HepG2 (cell line): ENCODE results near the gene YY1AP1.

Experiments used
- MYNN ChIP-seq: sonication (generic); formaldehyde crosslinking; IDR thresholded peaks from 2 replicates; pipeline ENCODE4 v1.4.0; 2020; ENCODE audit warnings: mild to moderate bottlenecking, low read depth, missing genetic modification reagents
- TFE3 ChIP-seq: IDR thresholded peaks from 2 replicates; pipeline ENCODE4 v1.6.1; 2016
- TF ChIP-seq, protein P1 (sequence below): IDR thresholded peaks from 2 replicates; pipeline ENCODE4 v1.6.1; 2018; ENCODE audit warnings: missing genetic modification reagents
- TF ChIP-seq, protein P2 (sequence below): sonication (generic); formaldehyde crosslinking; IDR thresholded peaks from 2 replicates; pipeline ENCODE4 v1.5.0; 2020; ENCODE audit warnings: mild to moderate bottlenecking, missing genetic modification reagents, moderate library complexity

GRCh38 chr1:155640367-155640766 lies 48.2 kb downstream of the YY1AP1 start:
- TF ChIP-seq TFE3 (CRISPR knock-in tag) (no peak), MYNN (CRISPR knock-in tag) (no peak)
- TF ChIP-seq, protein P1, sequence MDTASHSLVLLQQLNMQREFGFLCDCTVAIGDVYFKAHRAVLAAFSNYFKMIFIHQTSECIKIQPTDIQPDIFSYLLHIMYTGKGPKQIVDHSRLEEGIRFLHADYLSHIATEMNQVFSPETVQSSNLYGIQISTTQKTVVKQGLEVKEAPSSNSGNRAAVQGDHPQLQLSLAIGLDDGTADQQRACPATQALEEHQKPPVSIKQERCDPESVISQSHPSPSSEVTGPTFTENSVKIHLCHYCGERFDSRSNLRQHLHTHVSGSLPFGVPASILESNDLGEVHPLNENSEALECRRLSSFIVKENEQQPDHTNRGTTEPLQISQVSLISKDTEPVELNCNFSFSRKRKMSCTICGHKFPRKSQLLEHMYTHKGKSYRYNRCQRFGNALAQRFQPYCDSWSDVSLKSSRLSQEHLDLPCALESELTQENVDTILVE, result no peak
- TF ChIP-seq, protein P2, sequence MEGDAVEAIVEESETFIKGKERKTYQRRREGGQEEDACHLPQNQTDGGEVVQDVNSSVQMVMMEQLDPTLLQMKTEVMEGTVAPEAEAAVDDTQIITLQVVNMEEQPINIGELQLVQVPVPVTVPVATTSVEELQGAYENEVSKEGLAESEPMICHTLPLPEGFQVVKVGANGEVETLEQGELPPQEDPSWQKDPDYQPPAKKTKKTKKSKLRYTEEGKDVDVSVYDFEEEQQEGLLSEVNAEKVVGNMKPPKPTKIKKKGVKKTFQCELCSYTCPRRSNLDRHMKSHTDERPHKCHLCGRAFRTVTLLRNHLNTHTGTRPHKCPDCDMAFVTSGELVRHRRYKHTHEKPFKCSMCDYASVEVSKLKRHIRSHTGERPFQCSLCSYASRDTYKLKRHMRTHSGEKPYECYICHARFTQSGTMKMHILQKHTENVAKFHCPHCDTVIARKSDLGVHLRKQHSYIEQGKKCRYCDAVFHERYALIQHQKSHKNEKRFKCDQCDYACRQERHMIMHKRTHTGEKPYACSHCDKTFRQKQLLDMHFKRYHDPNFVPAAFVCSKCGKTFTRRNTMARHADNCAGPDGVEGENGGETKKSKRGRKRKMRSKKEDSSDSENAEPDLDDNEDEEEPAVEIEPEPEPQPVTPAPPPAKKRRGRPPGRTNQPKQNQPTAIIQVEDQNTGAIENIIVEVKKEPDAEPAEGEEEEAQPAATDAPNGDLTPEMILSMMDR (CRISPR knock-in tag), result no peak
